Activated T-helper 9 cell treated with anti-CD3 and anti-CD28 coated beads, Interleukin-2, amount 50 U/mL, for 16 hours (primary cell): ENCODE results near the gene FARP1.

Experiments used
- DNase-seq: peaks from one replicate; pipeline ENCODE4 v3.0.0-alpha.2; 2020; ENCODE audit warnings: low read depth

FARP1 gene

GRCh38 chr13:98422046-98422445, 279.2 kb downstream of the FARP1 start:
- DNase-seq = no peak

DNA sequence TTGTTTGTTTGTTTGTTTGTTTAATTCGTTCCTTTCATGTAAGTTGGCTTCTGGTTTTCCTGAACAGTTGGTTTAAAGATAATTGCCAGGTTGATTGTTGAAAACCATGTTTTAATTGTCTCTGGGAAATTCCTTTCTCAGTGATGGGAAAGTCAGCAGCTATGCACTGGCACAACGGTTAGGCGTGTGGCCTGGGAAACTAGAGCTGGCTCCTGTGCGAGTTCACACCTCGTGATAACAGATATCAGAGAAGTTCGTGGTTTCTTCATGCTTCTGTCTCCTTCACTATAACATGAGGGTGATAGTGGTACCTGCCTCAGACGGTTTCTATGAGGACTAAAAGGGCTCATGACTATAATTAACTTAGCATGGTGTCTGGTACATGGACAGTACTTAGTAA, 280.5 kb downstream of the FARP1 start:
- DNase-seq = no peak

- no peak for DNase-seq
Observed at GRCh38 chr13:98427331-98427995, 284.6 kb downstream of the FARP1 start.

GRCh38 chr13:98428256-98428966, 285.5 kb downstream of the FARP1 start:
- DNase-seq = no peak

GRCh38 chr13:98429081-98429480, 286.2 kb downstream of the FARP1 start:
- no peak for DNase-seq

DNA sequence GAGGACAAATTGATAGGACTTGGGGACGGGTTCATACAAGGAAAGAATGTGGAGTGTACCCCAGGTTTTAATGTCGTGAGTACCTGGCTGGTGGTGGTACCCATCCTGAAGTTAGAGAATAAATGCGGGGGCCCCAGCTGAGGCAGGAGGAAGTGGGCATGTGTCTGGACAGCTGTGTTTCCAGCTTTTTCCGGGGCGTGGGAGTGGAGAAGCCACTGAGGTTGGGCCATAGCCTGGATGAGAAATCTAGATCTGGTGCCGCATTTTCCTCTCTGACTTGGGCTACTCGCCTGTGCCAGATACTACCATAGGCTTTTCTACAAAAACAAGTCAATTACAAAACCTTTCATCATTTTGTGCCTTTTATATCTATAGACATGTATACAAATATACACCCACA, 286.6 kb downstream of the FARP1 start:
- no peak for DNase-seq

GRCh38 chr13:98429977-98430736, 287.3 kb downstream of the FARP1 start:
- no peak for DNase-seq

DNA sequence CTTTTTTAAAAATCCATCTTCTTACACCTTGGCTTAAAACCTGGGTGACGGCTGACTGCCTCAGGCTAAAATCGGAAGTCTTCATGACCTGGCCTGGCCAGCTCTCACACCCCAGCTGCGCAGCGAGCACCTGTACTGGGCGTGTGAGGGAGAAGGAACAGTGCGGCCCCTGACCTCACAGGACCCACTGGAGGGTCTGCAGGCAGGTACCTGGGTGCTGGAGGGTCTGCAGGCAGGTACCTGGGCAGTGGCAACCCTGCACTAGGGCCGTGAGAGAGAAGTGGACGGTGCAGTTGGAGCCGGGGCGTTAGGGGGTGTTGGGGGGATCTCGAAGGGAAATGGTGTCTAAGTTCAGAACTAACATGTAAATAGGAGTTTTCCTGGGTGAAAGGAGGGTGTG, 289.7 kb downstream of the FARP1 start:
- no peak for DNase-seq

DNA sequence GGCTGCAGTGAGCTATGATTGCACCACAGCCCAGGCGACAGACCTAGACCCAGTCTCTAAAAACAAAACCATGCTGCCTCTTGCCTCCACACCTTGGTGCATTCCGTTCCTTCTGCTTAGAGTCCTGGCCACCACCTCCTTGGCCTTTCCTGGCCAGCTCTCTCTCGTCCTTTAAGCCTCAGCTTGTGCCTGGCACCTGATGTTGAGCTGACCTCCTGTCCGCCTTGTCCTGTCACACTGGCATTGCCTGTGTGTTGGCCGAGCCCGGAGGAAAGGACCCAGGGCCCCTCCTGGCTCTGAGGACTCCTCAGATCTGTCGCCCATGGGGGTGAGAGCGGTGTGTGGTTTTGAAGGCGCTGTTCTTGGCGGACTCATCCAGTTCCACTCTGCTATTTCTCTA, 290.8 kb downstream of the FARP1 start:
- DNase-seq = no peak

- no peak for DNase-seq
Observed at GRCh38 chr13:98434060-98434459, 291.2 kb downstream of the FARP1 start.

- no peak for DNase-seq
Observed at GRCh38 chr13:98435376-98435775, 292.5 kb downstream of the FARP1 start.

DNA sequence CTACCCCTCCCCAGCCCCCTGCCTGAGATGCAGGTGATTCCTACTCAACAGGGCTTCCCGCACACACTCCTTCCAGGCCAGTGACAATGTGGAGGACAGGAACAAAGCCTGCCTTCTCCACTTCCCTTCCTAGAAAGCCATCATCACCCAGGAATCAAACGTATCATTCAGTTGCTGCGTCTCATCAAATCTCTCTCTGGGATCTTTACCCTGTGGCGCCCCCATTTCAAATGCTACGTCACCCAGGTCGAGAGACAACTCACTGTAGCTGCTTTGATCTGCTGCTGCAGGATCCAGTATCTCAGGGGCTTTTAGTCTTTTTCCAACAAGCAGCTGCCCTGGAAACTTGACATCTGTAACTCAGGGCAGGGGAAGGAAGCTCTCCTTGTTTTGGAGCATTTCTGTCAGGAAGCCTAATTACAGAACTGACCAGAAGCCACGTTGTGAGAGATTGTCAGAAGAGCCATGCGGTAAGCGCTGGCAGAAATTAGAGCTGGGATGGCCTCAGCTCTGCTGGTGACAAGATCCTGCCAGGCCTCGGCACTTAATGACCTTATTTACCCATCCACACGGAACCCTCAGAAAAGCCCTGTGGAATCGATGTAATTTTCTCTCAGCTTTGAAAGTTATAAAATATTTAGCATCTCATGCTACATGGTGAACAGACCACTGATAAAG, 293.5 kb downstream of the FARP1 start:
- no peak for DNase-seq

DNA sequence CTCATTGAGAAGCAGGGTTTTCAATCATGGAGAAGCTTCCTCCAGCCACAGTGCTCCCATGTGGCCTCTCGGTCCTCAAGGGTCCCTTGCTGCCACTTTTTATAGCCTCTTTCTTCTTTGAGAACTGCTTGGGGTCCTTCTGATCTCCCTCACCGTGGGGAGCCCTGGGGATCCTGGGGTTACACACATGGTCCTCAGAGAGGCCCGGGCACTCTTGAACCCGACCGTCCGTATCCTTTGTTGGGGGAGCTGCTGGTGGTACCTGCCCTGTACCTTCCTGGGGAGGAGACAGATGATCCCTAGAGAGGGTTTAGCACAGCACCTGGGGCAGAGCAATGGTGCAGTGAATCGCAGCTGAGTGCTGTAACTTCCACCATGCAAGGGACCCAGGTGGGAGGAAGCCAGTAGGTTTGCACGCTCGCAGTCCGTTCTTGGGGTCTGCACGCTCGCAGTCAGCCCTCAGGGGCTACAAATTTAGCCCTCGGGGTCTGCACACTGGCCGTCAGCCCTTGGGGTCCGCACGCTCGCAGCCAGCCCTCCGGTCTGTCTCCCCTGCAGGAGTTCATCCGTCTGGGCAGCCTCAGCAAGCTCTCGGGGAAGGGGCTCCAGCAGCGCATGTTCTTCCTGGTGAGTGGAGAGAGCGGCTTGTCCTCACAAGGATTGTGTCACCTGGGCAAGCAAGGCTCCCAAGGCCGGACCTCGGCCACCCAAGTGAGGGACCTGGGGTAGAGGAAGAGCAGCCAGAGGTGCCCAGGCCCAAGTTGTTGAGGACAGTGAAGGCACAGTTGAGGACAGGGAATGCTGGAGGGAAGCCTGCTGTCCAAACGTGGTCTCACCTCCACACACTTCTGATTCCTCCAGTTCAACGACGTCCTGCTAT, 295.6 kb downstream of the FARP1 start:
- DNase-seq = no peak

GRCh38 chr13:98439126-98439828, 296.4 kb downstream of the FARP1 start:
- no peak for DNase-seq

GRCh38 chr13:98439896-98440295, 297.0 kb downstream of the FARP1 start:
- no peak for DNase-seq

DNA sequence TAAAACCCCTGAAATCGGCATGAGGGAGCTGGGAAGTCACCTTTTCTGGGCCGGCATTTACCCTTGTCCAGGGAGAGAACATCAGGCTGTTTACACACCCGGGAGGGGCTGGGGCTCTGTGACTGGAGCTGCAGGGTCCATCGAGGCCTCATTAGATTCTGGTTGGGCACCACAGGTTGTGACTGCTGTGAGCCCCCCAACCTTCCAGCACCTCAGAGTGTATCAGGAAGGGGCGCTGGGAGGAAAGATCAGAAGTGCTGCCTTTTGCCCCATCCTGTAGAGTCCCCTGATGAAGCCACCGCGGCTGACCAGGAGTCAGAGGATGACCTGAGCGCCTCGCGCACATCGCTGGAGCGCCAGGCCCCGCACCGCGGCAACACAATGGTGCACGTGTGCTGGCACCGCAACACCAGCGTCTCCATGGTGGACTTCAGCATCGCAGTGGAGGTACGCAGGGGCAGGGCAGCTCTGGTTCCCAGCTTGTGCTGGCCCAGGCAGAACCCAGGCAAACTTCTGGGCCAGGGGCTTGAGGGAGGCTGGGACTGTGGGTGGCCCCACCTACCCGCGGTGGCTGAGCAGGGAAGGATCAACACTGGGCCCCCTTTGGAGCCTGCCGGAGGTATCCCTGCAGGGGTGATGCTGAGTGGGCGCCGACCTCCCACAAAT, 297.6 kb downstream of the FARP1 start:
- no peak for DNase-seq

GRCh38 chr13:98441056-98441676, 298.3 kb downstream of the FARP1 start:
- DNase-seq = no peak

DNA sequence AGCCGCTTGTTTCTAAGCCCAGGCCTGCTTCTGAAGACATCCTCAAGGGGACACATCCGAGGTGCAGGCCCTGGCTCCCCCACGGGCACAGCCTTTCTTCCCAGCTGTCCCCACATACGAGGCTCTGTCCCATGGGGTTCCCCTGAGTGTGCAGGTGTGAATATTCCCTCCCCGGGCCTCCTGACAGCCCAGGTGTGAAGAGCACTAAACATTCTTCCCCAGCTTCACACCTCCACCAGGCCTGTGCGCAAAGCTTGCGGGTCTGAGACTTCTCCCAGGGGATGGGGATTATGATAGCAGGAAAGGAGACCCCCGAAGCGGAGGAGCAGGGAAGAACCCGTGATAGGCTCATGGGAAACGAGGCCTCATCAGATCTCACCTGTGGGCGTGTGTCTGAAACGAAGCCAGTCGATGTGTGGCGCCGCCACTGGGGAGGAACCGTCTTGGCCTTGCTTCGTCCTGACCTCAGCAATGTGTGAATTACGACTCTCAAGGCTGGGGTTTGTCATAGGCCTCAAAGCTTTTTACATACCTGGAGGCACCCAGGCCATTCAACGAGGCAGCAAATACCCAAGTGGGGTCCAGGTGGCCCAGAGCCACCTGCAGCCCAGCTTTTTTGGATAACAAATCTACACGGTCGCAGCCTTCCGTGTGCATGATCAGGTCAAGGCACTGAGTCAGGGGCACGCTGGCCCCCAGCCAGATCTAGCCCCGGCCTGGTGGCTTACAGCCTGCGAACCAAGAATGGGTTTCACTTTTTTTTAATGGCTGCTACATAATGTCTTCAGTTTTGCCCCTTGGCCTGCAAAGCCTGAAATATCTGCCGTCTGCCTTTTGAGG, 299.7 kb downstream of the FARP1 start:
- DNase-seq = no peak

DNA sequence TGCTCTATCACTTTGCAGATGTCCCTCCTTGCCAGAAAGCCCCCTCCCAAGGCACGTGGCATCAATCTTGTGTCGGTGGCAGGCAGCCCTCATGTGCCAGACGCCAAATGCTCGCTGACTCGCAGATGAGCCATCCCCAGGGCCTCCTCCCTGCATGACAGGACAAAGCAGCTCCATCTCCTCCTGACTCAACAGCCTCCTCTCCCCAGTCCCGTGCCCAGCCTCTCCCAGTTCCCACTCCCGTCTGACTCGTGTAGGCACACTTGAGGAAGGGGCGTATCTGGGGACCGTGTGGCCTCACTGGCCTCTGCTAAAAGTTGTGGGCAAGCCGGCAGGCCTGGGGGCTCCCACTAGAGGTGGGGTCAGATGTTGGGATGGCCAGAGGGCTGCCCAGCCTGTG, 300.4 kb downstream of the FARP1 start:
- no peak for DNase-seq
